Endothelial cell of umbilical vein (primary cell): ENCODE results near the gene CTSC. TPM values are rescaled to one million over a fixed set of nuclear protein-coding genes. Genes with fewer than 3 reads are reported as not detected.

Experiments used
- BruUV-seq: library from RNA; stranded (reverse); fragments of 400-500 nt; replicated peaks from 2 replicates; lab custom pipeline; 2021; lab: Mats Ljungman, UMichigan
- CTCF ChIA-PET: fragments of 300-600, 350-600 bp; sonication (Branson Sonifier 250); formaldehyde crosslinking; loops from one replicate; lab custom pipeline; 2021; ENCODE audit warnings: antibody characterized with exemption, inconsistent platforms; lab: Charles Lee
- POLR2A ChIA-PET: fragments of 300-600, 350-600 bp; sonication (Branson Sonifier 250); formaldehyde crosslinking; loops from one replicate; lab custom pipeline; 2021; ENCODE audit warnings: antibody characterized with exemption, inconsistent platforms; lab: Charles Lee
- DNase-seq: peaks from one replicate; pipeline ENCODE4 v3.0.0-alpha.2; 2011; ENCODE audit warnings: low read depth, low spot score
- FAIRE-seq: peaks from 2 replicates; lab custom pipeline; 2011; peaks lifted over from hg19 to GRCh38; lab: Jason Lieb, UNC
- H2AFZ ChIP-seq: 2 replicates; pipeline ENCODE4 v1.6.0; 2012; ENCODE audit warnings: low read depth, low read length, control low read depth, inconsistent platforms
- H3K27ac ChIP-seq: 2 replicates; pipeline ENCODE4 v1.5.1; 2011; ENCODE audit warnings: low read depth, mild to moderate bottlenecking, control low read depth, low read length, moderate library complexity; ENCODE audit not compliant: insufficient read depth
- H3K27me3 ChIP-seq, 2 experiments: 2 replicates each; pipeline versions ENCODE4 v1.6.0 to v1.6.1; 2011; ENCODE audit warnings: low read length in 2 of 2, mixed read lengths in 1 of 2; ENCODE audit not compliant: control insufficient read depth in 2 of 2, insufficient read depth in 2 of 2
- H3K36me3 ChIP-seq, 2 experiments: 2 replicates in 1 of 2; 3 replicates in 1 of 2; pipeline ENCODE4 v1.5.1; 2011; ENCODE audit warnings: low read length in 2 of 2, mild to moderate bottlenecking in 1 of 2, moderate library complexity in 1 of 2; ENCODE audit not compliant: control insufficient read depth in 2 of 2, insufficient read depth in 2 of 2; ENCODE audit errors: extremely low read depth in 1 of 2
- H3K4me1 ChIP-seq: 3 replicates; pipeline ENCODE4 v1.5.1; 2011; ENCODE audit warnings: mild to moderate bottlenecking, low read length; ENCODE audit not compliant: control insufficient read depth, insufficient read depth; ENCODE audit errors: extremely low read depth
- H3K4me2 ChIP-seq: 2 replicates; pipeline ENCODE4 v1.6.1; 2011; ENCODE audit warnings: low read length, control low read depth, mixed read lengths; ENCODE audit not compliant: insufficient read depth
- H3K4me3 ChIP-seq, 3 experiments: fragments of 200-600 bp in 1 of 3; sonication (generic), shearing (Covaris generic) in 1 of 3; replicated peaks in 1 of 3; 2 replicates each; pipeline ENCODE4 v1.5.1; 2011 to 2016; ENCODE audit warnings: control low read depth in 3 of 3, low read length in 3 of 3, mild to moderate bottlenecking in 2 of 3, inconsistent platforms in 1 of 3, low read depth in 1 of 3, moderate library complexity in 1 of 3; ENCODE audit not compliant: insufficient read depth in 1 of 3
- H3K79me2 ChIP-seq: 2 replicates; pipeline ENCODE4 v1.6.0; 2012; ENCODE audit warnings: low read length, inconsistent platforms; ENCODE audit not compliant: control insufficient read depth, insufficient read depth
- H3K9ac ChIP-seq: replicated peaks from 2 replicates; pipeline ENCODE3; 2011; ENCODE audit warnings: low read length, control low read depth; ENCODE audit not compliant: insufficient read depth; ENCODE audit errors: extremely low read depth
- H3K9me1 ChIP-seq: replicated peaks from 3 replicates; pipeline ENCODE4 v1.6.0; 2011; ENCODE audit warnings: mild to moderate bottlenecking, low read length; ENCODE audit not compliant: control insufficient read depth, insufficient read depth; ENCODE audit errors: extremely low read depth
- H3K9me3 ChIP-seq: replicated peaks from 2 replicates; pipeline ENCODE4 v1.5.1; 2012; ENCODE audit warnings: low read length, inconsistent platforms; ENCODE audit not compliant: control insufficient read depth, insufficient read depth
- H4K20me1 ChIP-seq: replicated peaks from 2 replicates; pipeline ENCODE3; 2011; ENCODE audit warnings: mild to moderate bottlenecking, low read length; ENCODE audit not compliant: control insufficient read depth, insufficient read depth; ENCODE audit errors: extremely low read depth
- EZH2 ChIP-seq: IDR thresholded peaks from 2 replicates; pipeline ENCODE4 v1.6.1; 2012; ENCODE audit warnings: borderline replicate concordance, low read depth, mild to moderate bottlenecking, moderate library complexity, low read length, inconsistent platforms; ENCODE audit not compliant: severe bottlenecking
- FOS ChIP-seq: IDR thresholded peaks from 2 replicates; pipeline ENCODE4 v1.6.1; 2011; ENCODE audit warnings: mild to moderate bottlenecking, low read length, moderate library complexity, borderline replicate concordance; ENCODE audit not compliant: insufficient read depth
- GATA2 ChIP-seq: IDR thresholded peaks from 2 replicates; pipeline ENCODE4 v1.7.0; 2011; ENCODE audit warnings: low read depth, mild to moderate bottlenecking, moderate library complexity, mixed read lengths, low read length; ENCODE audit not compliant: insufficient read length, insufficient read depth
- JUN ChIP-seq: IDR thresholded peaks from 2 replicates; pipeline ENCODE4 v1.6.1; 2011; ENCODE audit warnings: borderline replicate concordance, low read depth; ENCODE audit not compliant: insufficient read length, insufficient read depth
- MYC ChIP-seq: IDR thresholded peaks from one replicate; pipeline ENCODE4 v1.6.1; 2011; ENCODE audit warnings: mild to moderate bottlenecking, low read depth, low read length
- POLR2A ChIP-seq: IDR thresholded peaks from 2 replicates; pipeline ENCODE4 v1.6.1; 2012; ENCODE audit warnings: low read depth, mild to moderate bottlenecking, control low read depth, low read length
- POLR2AphosphoS5 ChIP-seq: IDR thresholded peaks from 2 replicates; pipeline ENCODE4 v1.6.1; 2012; ENCODE audit warnings: low read depth, mild to moderate bottlenecking, control low read depth, low read length, moderate library complexity; ENCODE audit not compliant: insufficient read depth
- dilution Hi-C: fragments of 300-500 bp; cut with MboI; formaldehyde crosslinking; loops from one replicate; pipeline ENCODE4 v1.15.0; 2019; ENCODE audit warnings: low sequenced_read_pairs; ENCODE audit not compliant: extremely low pct_ligation_motif_present
- intact Hi-C: fragments of 100-400 bp; cut with micrococcal nuclease; formaldehyde crosslinking; loops from one replicate; pipeline ENCODE4 v1.10.0; 2022
- polyA plus RNA-seq, 4 experiments: library from polyadenylated mRNA; depleted of rRNA in 3 of 4; stranded (reverse) in 3 of 4; unstranded in 1 of 4; fragments of >200 nt; gene quantifications; 2 replicates each; pipeline versions ENCODE4 v1.2.1 to v1.2.3, GENCODE V29; 2011 to 2012; ENCODE audit warnings: missing spikeins in 1 of 4
- total RNA-seq: library from RNA; stranded (reverse); gene quantifications from 2 replicates; pipeline ENCODE4 v1.2.3, GENCODE V29; 2021
- TF ChIP-seq, protein P1 (sequence below): IDR thresholded peaks from 2 replicates; pipeline ENCODE4 v1.6.1; 2011; ENCODE audit not compliant: insufficient read depth, insufficient read length
- TF ChIP-seq, protein P2 (sequence below), 2 donors: IDR thresholded peaks; 1 replicate in 1 of 2; 2 replicates in 1 of 2; pipeline ENCODE4 v1.5.1; 2011; ENCODE audit warnings: low read length in 2 of 2, mild to moderate bottlenecking in 2 of 2, moderate library complexity in 2 of 2, control low read depth in 1 of 2, inconsistent platforms in 1 of 2, low read depth in 1 of 2; ENCODE audit not compliant: insufficient read depth in 1 of 2; ENCODE audit errors: extremely low read depth in 1 of 2

Gene CTSC
- total and polyA plus RNA-seq, 2 donors (not counting 3 experiments of a cell fraction or from before 2014, with no cell fraction given): 130 to 186 TPM

DNA sequence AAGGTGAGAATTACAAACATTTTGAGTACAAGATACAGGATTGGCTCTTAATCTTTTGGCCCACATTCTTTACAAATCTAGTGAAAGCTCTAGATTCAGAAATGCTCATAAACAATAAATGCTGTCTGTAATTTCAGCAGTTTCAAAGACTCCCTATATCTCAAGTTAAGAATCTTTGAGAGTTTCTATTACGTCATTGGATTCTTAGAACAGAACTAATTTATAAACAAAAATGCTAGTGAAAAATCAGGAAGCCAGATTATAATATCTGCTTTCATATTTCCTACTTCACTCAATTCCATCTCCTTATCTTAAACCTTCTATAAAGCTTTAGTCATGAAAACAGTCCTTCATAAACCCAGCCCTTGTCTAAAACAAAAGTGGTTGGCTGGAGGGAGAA, 32.1 kb downstream of the CTSC start:
- CTCF ChIA-PET: interaction anchor here (1.6 kb wide), 1 partner anchor 9 kb away, joined by 3 read pairs; no protein-coding TSS in a partner anchor
- Histone ChIP-seq H3K9me1 (no peaks in the 10 kb centered on the region), H3K9ac (no peak overlapping the region), H3K27me3 (no peaks in the 10 kb centered on the region), H3K4me3 (no peak overlapping the region), H3K79me2 (no peaks in the 10 kb centered on the region), H2AFZ (no peak overlapping the region), H3K4me1 (peaks cover 4% of the 10 kb centered on the region), H4K20me1 (no peaks in the 10 kb centered on the region), H3K36me3 (peaks cover 5 to 11% of the 10 kb centered on the region in 2 experiments), H3K4me2 (no peak overlapping the region), H3K9me3 (no peaks in the 10 kb centered on the region), H3K27ac (no peak overlapping the region)
- dilution Hi-C loops: no loop called here
- intact Hi-C loops: no loop called here
- FAIRE-seq (no peak), DNase-seq (no peak)
- no peak for TF ChIP-seq FOS
- no peak for TF ChIP-seq EZH2
- TF ChIP-seq GATA2: no peak
- TF ChIP-seq, protein P1, sequence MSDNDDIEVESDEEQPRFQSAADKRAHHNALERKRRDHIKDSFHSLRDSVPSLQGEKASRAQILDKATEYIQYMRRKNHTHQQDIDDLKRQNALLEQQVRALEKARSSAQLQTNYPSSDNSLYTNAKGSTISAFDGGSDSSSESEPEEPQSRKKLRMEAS: no peak
- no peak for TF ChIP-seq POLR2AphosphoS5
- no peak for TF ChIP-seq JUN
- no peak for TF ChIP-seq POLR2A
- no peak for TF ChIP-seq MYC
- TF ChIP-seq, protein P2, sequence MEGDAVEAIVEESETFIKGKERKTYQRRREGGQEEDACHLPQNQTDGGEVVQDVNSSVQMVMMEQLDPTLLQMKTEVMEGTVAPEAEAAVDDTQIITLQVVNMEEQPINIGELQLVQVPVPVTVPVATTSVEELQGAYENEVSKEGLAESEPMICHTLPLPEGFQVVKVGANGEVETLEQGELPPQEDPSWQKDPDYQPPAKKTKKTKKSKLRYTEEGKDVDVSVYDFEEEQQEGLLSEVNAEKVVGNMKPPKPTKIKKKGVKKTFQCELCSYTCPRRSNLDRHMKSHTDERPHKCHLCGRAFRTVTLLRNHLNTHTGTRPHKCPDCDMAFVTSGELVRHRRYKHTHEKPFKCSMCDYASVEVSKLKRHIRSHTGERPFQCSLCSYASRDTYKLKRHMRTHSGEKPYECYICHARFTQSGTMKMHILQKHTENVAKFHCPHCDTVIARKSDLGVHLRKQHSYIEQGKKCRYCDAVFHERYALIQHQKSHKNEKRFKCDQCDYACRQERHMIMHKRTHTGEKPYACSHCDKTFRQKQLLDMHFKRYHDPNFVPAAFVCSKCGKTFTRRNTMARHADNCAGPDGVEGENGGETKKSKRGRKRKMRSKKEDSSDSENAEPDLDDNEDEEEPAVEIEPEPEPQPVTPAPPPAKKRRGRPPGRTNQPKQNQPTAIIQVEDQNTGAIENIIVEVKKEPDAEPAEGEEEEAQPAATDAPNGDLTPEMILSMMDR (IDR thresholded peaks at IDR 0.05; ENCODE audit: extremely low read depth in 1 of 2, insufficient read depth in 1 of 2, low read depth in 1 of 2, low read length in 2 of 2): no peak
- POLR2A ChIA-PET: no interaction called here
- no TSS peak for BruUV-seq
